CD4-positive, alpha-beta T cell treated with Interleukin-1 beta for 1 hour (primary cell): ENCODE data around the gene GPN1.
"Not testable (repeated sequence)": the region's sequence is repeated elsewhere in the genome, so short reads cannot be mapped to it uniquely, and the experiment has no call there.

ENCODE experiments used
- DNase-seq, 2 donors: peaks; one replicate each; pipeline ENCODE4 v3.0.0-alpha.2; 2020 to 2022

The GPN1 gene

GRCh38 chr2:27627963-27628766 lies 685 bp upstream of the GPN1 start:
- DNase-seq = peak in 1 of 2 donors; percentile 14

- not testable (repeated sequence) for DNase-seq
These were observed 1.4 kb downstream of the GPN1 start for GRCh38 chr2:27630257-27630656.

- DNase-seq = no peak
These were observed 5.4 kb downstream of the GPN1 start for GRCh38 chr2:27634291-27634690.

GRCh38 chr2:27636766-27637165 lies 7.9 kb downstream of the GPN1 start:
- DNase-seq = no peak

- DNase-seq = peak in 1 of 2 donors; percentile 15
These were observed 9.3 kb downstream of the GPN1 start for GRCh38 chr2:27638037-27638637.

- no peak for DNase-seq
These were observed 9.9 kb downstream of the GPN1 start for GRCh38 chr2:27638709-27639108.

GRCh38 chr2:27640722-27641245 lies 11.9 kb downstream of the GPN1 start:
- DNase-seq = no peak

GRCh38 chr2:27645197-27645596 lies 16.3 kb downstream of the GPN1 start:
- DNase-seq = no peak

- DNase-seq = no peak
These were observed 18.4 kb downstream of the GPN1 start for GRCh38 chr2:27647289-27647688.

GRCh38 chr2:27647737-27648136 lies 18.9 kb downstream of the GPN1 start:
- DNase-seq = no peak

GRCh38 chr2:27651056-27651455 lies 22.2 kb downstream of the GPN1 start:
- no peak for DNase-seq

- no peak for DNase-seq
These were observed 23.5 kb downstream of the GPN1 start for GRCh38 chr2:27652341-27652740.

- DNase-seq = no peak
These were observed 23.9 kb downstream of the GPN1 start for GRCh38 chr2:27652790-27653189.

- no peak for DNase-seq
These were observed 24.5 kb downstream of the GPN1 start for GRCh38 chr2:27653397-27653796.

- no peak for DNase-seq
These were observed 26.5 kb downstream of the GPN1 start for GRCh38 chr2:27655155-27655951.

- no peak for DNase-seq
These were observed 32.5 kb downstream of the GPN1 start for GRCh38 chr2:27661371-27661770.

- peak; percentile 75 to 81 for DNase-seq
These were observed 34.7 kb downstream of the GPN1 start, which contains the start of the genes SLC4A1AP and SUPT7L for GRCh38 chr2:27663285-27664153. Gene SLC4A1AP, plus strand, starts transcription at chr2:27663889. Its CDS starts 26 bp downstream, at chr2:27663915. Gene SUPT7L, minus strand, starts transcription at chr2:27663614. Its CDS starts 1,422 bp downstream, at chr2:27662192.

GRCh38 chr2:27664154-27664574 lies 35.3 kb downstream of the GPN1 start:
- no peak for DNase-seq

GRCh38 chr2:27664622-27665363 lies 35.9 kb downstream of the GPN1 start:
- no peak for DNase-seq

GRCh38 chr2:27667446-27667845 lies 38.6 kb downstream of the GPN1 start:
- no peak for DNase-seq

GRCh38 chr2:27671235-27671634 lies 42.4 kb downstream of the GPN1 start:
- DNase-seq = no peak
